PC-3 (cell line): ENCODE results near the gene PRLH. TPM values are rescaled to one million over a fixed set of nuclear protein-coding genes. Genes with fewer than 3 reads are reported as not detected.

Experiments
- ATAC-seq: fragments of 200-7000 bp; cut with Tn5 transposase; 2 replicates; pipeline ENCODE4 v1.9.1; 2020; ENCODE audit warnings: mild to moderate bottlenecking, moderate library complexity
- BruUV-seq: library from RNA; stranded (reverse); fragments of 400-500 nt; replicated peaks from 2 replicates; lab custom pipeline; 2021; lab: Mats Ljungman, UMichigan
- CTCF ChIA-PET: fragments of 300-600 bp; sonication (Branson Sonifier 250); formaldehyde crosslinking; loops from one replicate; lab custom pipeline; 2022; ENCODE audit warnings: antibody characterized with exemption; lab: Charles Lee
- POLR2A ChIA-PET: fragments of 300-600 bp; sonication (Branson Sonifier 250); formaldehyde crosslinking; loops from one replicate; lab custom pipeline; 2022; ENCODE audit warnings: antibody characterized with exemption; ENCODE audit not compliant: unreplicated experiment; lab: Charles Lee
- DNase-seq: peaks from one replicate; pipeline ENCODE4 v3.0.0-alpha.2; 2015
- H2AFZ ChIP-seq: fragments of 300-600 bp; sonication (generic); 2 replicates; pipeline ENCODE4 v1.6.0; 2016; ENCODE audit warnings: antibody characterized with exemption, low read length
- H3F3A ChIP-seq: fragments of 300-600 bp; sonication (generic); one replicate; pipeline ENCODE4 v1.6.0; 2017; ENCODE audit warnings: antibody characterized with exemption, low read length, control low read depth, mild to moderate bottlenecking; ENCODE audit not compliant: unreplicated experiment
- H3K27ac ChIP-seq: fragments of 300-600 bp; sonication (generic); 2 replicates; pipeline ENCODE4 v1.5.1; 2016; ENCODE audit warnings: mild to moderate bottlenecking, low read length
- H3K27me3 ChIP-seq: fragments of 300-600 bp; sonication (generic); 2 replicates; pipeline ENCODE4 v1.6.1; 2016; ENCODE audit warnings: low read length, mixed read lengths
- H3K36me3 ChIP-seq: fragments of 300-600 bp; sonication (generic); 2 replicates; pipeline ENCODE4 v1.6.1; 2016; ENCODE audit warnings: low read depth, mixed run types, low read length, mixed read lengths
- H3K4me1 ChIP-seq: fragments of 300-600 bp; sonication (generic); 2 replicates; pipeline ENCODE4 v1.5.1; 2016; ENCODE audit warnings: low read length; ENCODE audit not compliant: insufficient read depth
- H3K4me2 ChIP-seq: fragments of 300-600 bp; sonication (generic); 2 replicates; pipeline ENCODE4 v1.6.0; 2016; ENCODE audit warnings: low read length
- H3K4me3 ChIP-seq: fragments of 300-600 bp; sonication (generic); 2 replicates; pipeline ENCODE4 v1.5.1; 2016; ENCODE audit warnings: mild to moderate bottlenecking, low read length, mixed read lengths
- H3K79me2 ChIP-seq: fragments of 300-600 bp; sonication (generic); 2 replicates; pipeline ENCODE4 v1.6.1; 2017; ENCODE audit warnings: low read length, mixed read lengths
- H3K9ac ChIP-seq: fragments of 300-600 bp; sonication (generic); 2 replicates; pipeline ENCODE4 v1.6.0; 2016; ENCODE audit warnings: mild to moderate bottlenecking, low read length
- H3K9me2 ChIP-seq: fragments of 300-600 bp; sonication (generic); replicated peaks from 2 replicates; pipeline ENCODE4 v1.6.1; 2016; ENCODE audit warnings: mixed run types, low read length, mixed read lengths
- H3K9me3 ChIP-seq: fragments of 300-600 bp; sonication (generic); 2 replicates; pipeline ENCODE4 v1.6.1; 2016; ENCODE audit warnings: low read length, mixed read lengths
- H4K20me1 ChIP-seq: fragments of 300-600 bp; sonication (generic); 2 replicates; pipeline ENCODE4 v1.6.1; 2016; ENCODE audit warnings: low read length, mixed read lengths
- CTCF ChIP-seq: fragments of 300-600 bp; sonication (generic); conservative IDR thresholded peaks from 2 replicates; pipeline ENCODE4 v1.5.1; 2017; ENCODE audit warnings: antibody characterized with exemption, low read depth, mild to moderate bottlenecking, low read length
- EZH2 ChIP-seq: fragments of 300-600 bp; sonication (generic); IDR thresholded peaks from one replicate; pipeline ENCODE4 v1.6.1; 2017; ENCODE audit warnings: antibody characterized with exemption, mild to moderate bottlenecking, low read length; ENCODE audit not compliant: unreplicated experiment
- EZH2phosphoT487 ChIP-seq: fragments of 300-600 bp; sonication (generic); IDR thresholded peaks from 2 replicates; pipeline ENCODE4 v1.6.1; 2018; ENCODE audit warnings: mild to moderate bottlenecking, antibody characterized with exemption, low read length, borderline replicate concordance
- intact Hi-C: fragments of 100-400 bp; cut with micrococcal nuclease; formaldehyde crosslinking; loops from 2 replicates; pipeline ENCODE4 v1.9.0; 2023
- total RNA-seq: library from RNA; depleted of rRNA; stranded (reverse); fragments of >200 nt; gene quantifications from 2 replicates; pipeline ENCODE4 v1.2.3, GENCODE V29; 2014

The PRLH gene
- total RNA-seq, 1 experiment from 2014 or later, result not detected

GRCh38 chr2:237549643-237550415 is 16.5 kb upstream of the PRLH start:
- Histone ChIP-seq H3K79me2 (no peaks in the 10 kb centered on the region), H2AFZ (no peak overlapping the region), H3K9me3 (no peaks in the 10 kb centered on the region), H3K4me3 (no peak overlapping the region), H3K27ac (no peak overlapping the region), H4K20me1 (no peaks in the 10 kb centered on the region), H3K4me1 (no peaks in the 10 kb centered on the region), H3K9ac (no peak overlapping the region), H3K36me3 (peaks cover 85% of the 10 kb centered on the region), H3K27me3 (no peaks in the 10 kb centered on the region), H3F3A (no peaks in the 10 kb centered on the region), H3K4me2 (no peak overlapping the region), H3K9me2 (no peaks in the 10 kb centered on the region)
- BruUV-seq, result no TSS peak
- TF ChIP-seq CTCF, result no peak
- TF ChIP-seq EZH2phosphoT487, result no peak
- TF ChIP-seq EZH2, result no peak
- CTCF ChIA-PET, result no interaction called here
- POLR2A ChIA-PET, result no interaction called here
- intact Hi-C loops, result no loop called here
- ATAC-seq (no peak), DNase-seq (no peak)

GRCh38 chr2:237551071-237551574 is 15.3 kb upstream of the PRLH start:
- CTCF ChIA-PET, result no interaction called here
- Histone ChIP-seq H3K27ac (no peak overlapping the region), H3K79me2 (no peaks in the 10 kb centered on the region), H3K36me3 (peaks cover 85% of the 10 kb centered on the region), H4K20me1 (no peaks in the 10 kb centered on the region), H3K9me3 (0 out of 2 replicates have a peak, but pooled peaks cover 6% of the 10 kb centered on the region), H3K4me1 (no peaks in the 10 kb centered on the region), H2AFZ (no peak overlapping the region), H3K9ac (no peak overlapping the region), H3F3A (no peaks in the 10 kb centered on the region), H3K27me3 (no peaks in the 10 kb centered on the region), H3K9me2 (no peaks in the 10 kb centered on the region), H3K4me3 (no peak overlapping the region), H3K4me2 (no peak overlapping the region)
- DNase-seq (no peak), ATAC-seq (no peak)
- no TSS peak for BruUV-seq
- TF ChIP-seq CTCF, result no peak
- no peak for TF ChIP-seq EZH2
- TF ChIP-seq EZH2phosphoT487, result no peak
- POLR2A ChIA-PET, result no interaction called here
- intact Hi-C loops, result no loop called here

GRCh38 chr2:237552908-237553307 is 13.5 kb upstream of the PRLH start:
- ChIA-PET POLR2A (no interaction called here), CTCF (no interaction called here)
- BruUV-seq, result no TSS peak
- H3K27ac ChIP-seq, result no peak overlapping the region
- H3K9me3 ChIP-seq, result 0 out of 2 replicates have a peak, but pooled peaks cover 6% of the 10 kb centered on the region
- intact Hi-C loops, result no loop called here
- no peaks in the 10 kb centered on the region for H4K20me1 ChIP-seq
- H3K9ac ChIP-seq, result no peak overlapping the region
- no peak overlapping the region for H2AFZ ChIP-seq
- H3K4me2 ChIP-seq, result no peak overlapping the region
- no peak overlapping the region for H3K4me3 ChIP-seq
- no peak for DNase-seq
- no peaks in the 10 kb centered on the region for H3F3A ChIP-seq
- peaks cover 80% of the 10 kb centered on the region for H3K36me3 ChIP-seq
- no peaks in the 10 kb centered on the region for H3K79me2 ChIP-seq
- no peaks in the 10 kb centered on the region for H3K4me1 ChIP-seq
- H3K27me3 ChIP-seq, result no peaks in the 10 kb centered on the region
- no peak for ATAC-seq
- TF ChIP-seq EZH2phosphoT487, result no peak
- TF ChIP-seq CTCF, result no peak
- TF ChIP-seq EZH2, result no peak
- no peaks in the 10 kb centered on the region for H3K9me2 ChIP-seq
